GM23248 (cell line): Measurements from ENCODE around the gene POLR3A.

Source experiments
- EZH2 ChIP-seq: fragments of 200-600 bp; sonication (generic); IDR thresholded peaks from 2 replicates; pipeline ENCODE4 v1.6.1; 2018; ENCODE audit warnings: antibody characterized with exemption, mild to moderate bottlenecking; ENCODE audit not compliant: insufficient read depth, poor library complexity, severe bottlenecking
- EZH2phosphoT487 ChIP-seq: fragments of 200-600 bp; sonication (generic); IDR thresholded peaks from 2 replicates; pipeline ENCODE4 v1.6.1; 2018; ENCODE audit warnings: antibody characterized with exemption, moderate library complexity, mild to moderate bottlenecking, low read depth; ENCODE audit not compliant: insufficient read depth

GRCh38 chr10:77963901-77964300, 65.4 kb downstream of the POLR3A start:
- no peak for TF ChIP-seq EZH2
- no peak for TF ChIP-seq EZH2phosphoT487
